GM06990 (cell line): ENCODE results near the gene SMIM23.

Experiments used
- DNase-seq: peaks from one replicate; pipeline ENCODE4 v3.0.0-alpha.2; 2011; ENCODE audit not compliant: insufficient read length; ENCODE audit errors: extremely low read depth
- H3K27me3 ChIP-seq: replicated peaks from 2 replicates; pipeline ENCODE4 v1.6.0; 2011; ENCODE audit warnings: low read length; ENCODE audit not compliant: control insufficient read depth, insufficient read depth
- H3K36me3 ChIP-seq: 2 replicates; pipeline ENCODE4 v1.5.1; 2011; ENCODE audit warnings: low read length; ENCODE audit not compliant: control insufficient read depth, insufficient read depth
- H3K4me3 ChIP-seq: replicated peaks from 2 replicates; pipeline ENCODE4 v1.5.1; 2011; ENCODE audit warnings: low read depth, mild to moderate bottlenecking, control low read depth, low read length
- CTCF ChIP-seq: IDR thresholded peaks from 2 replicates; pipeline ENCODE4 v1.5.1; 2011; ENCODE audit warnings: low read length, control low read depth, mild to moderate bottlenecking, inconsistent platforms; ENCODE audit not compliant: insufficient read depth, poor library complexity, severe bottlenecking

The SMIM23 gene

GRCh38 chr5:171797543-171797942 lies 11.9 kb downstream of the SMIM23 start:
- no peaks in the 10 kb centered on the region; the same call in none of the 2 replicates for H3K27me3 ChIP-seq
- TF ChIP-seq CTCF = no peak
- no peak for DNase-seq

DNA sequence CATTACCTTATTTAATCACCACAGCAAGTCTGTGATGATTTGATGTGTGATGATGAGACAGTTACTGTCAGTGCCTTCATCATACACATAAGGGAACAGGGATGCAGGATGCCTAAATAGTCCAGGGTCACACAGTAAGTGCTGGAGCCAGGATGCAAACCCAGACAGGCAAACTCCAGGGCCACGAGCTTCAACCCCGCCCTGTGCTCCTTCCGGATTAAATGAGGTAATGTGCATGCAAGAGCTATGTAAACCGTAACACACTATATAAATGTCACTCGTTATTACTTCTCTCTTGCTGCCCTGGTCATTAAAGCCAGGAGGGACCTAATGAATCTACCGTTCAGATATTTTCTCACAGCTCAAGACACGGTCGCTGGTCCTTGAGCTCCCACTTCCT lies 12.8 kb downstream of the SMIM23 start:
- TF ChIP-seq CTCF = no peak
- no peak overlapping the region for H3K4me3 ChIP-seq
- no peak for DNase-seq
- H3K27me3 ChIP-seq = no peaks in the 10 kb centered on the region; the same call in none of the 2 replicates
- H3K36me3 ChIP-seq = no peaks in the 10 kb centered on the region

More at GRCh38 chr5:171797543-171797942, 11.9 kb downstream of the SMIM23 start:
- no peak overlapping the region for H3K4me3 ChIP-seq
- H3K36me3 ChIP-seq = no peaks in the 10 kb centered on the region

- TF ChIP-seq CTCF = no peak
- no peak for DNase-seq
- no peak overlapping the region for H3K4me3 ChIP-seq
- H3K36me3 ChIP-seq = no peaks in the 10 kb centered on the region
- H3K27me3 ChIP-seq = peaks cover 5% of the 10 kb centered on the region
Measured at GRCh38 chr5:171801839-171802238, 16.2 kb downstream of the SMIM23 start.

- no peak overlapping the region for H3K4me3 ChIP-seq
- no peaks in the 10 kb centered on the region for H3K36me3 ChIP-seq
- TF ChIP-seq CTCF = no peak
- H3K27me3 ChIP-seq = peaks cover 5% of the 10 kb centered on the region
- DNase-seq = no peak
Measured at GRCh38 chr5:171805746-171806145, 20.1 kb downstream of the SMIM23 start.

- no peak overlapping the region for H3K4me3 ChIP-seq
Measured at GRCh38 chr5:171806976-171807747, 21.5 kb downstream of the SMIM23 start.

More at GRCh38 chr5:171806976-171807747, 21.5 kb downstream of the SMIM23 start:
- DNase-seq = no peak
- peaks cover 5% of the 10 kb centered on the region for H3K27me3 ChIP-seq
- H3K36me3 ChIP-seq = no peaks in the 10 kb centered on the region
- TF ChIP-seq CTCF = no peak
